GM12878 (cell line): ENCODE measurements around the gene FBXO38. TPM values are rescaled to one million over a fixed set of nuclear protein-coding genes. Genes with fewer than 3 reads are reported as not detected.

Experiments used
- ATAC-seq: fragments of 200-7000 bp; cut with Tn5 transposase; 3 replicates; pipeline ENCODE4 v1.9.1; 2020; ENCODE audit warnings: mild to moderate bottlenecking, moderate library complexity
- BruUV-seq: library from RNA; stranded (reverse); fragments of 400-500 nt; replicated peaks from 2 replicates; lab custom pipeline; 2021; lab: Mats Ljungman, UMichigan
- CTCF ChIA-PET: fragments of 300-600 bp; sonication (Branson Sonifier 250); formaldehyde crosslinking; extraction: SDS; loops from one replicate; lab custom pipeline; 2021; ENCODE audit warnings: inconsistent platforms; lab: Yijun Ruan, JAX
- POLR2A ChIA-PET: fragments of 350-600 bp; formaldehyde crosslinking; extraction: SDS; loops from one replicate; lab custom pipeline; 2021; ENCODE audit warnings: inconsistent platforms; lab: Charles Lee
- RAD21 ChIA-PET: fragments of 300-600 bp; sonication (Branson Sonifier 250); formaldehyde crosslinking; loops from one replicate; lab custom pipeline; 2023; ENCODE audit warnings: antibody characterized with exemption; ENCODE audit not compliant: unreplicated experiment; lab: Charles Lee
- SMC1A ChIA-PET: fragments of 300-600 bp; sonication (Branson Sonifier 250); formaldehyde crosslinking; loops from one replicate; lab custom pipeline; 2023; ENCODE audit not compliant: unreplicated experiment, uncharacterized antibody; lab: Charles Lee
- DNase-seq: peaks from one replicate; pipeline ENCODE4 v3.0.0-alpha.2; 2011; ENCODE audit warnings: low read depth, low spot score
- FAIRE-seq: peaks from 3 replicates; lab custom pipeline; 2011; peaks lifted over from hg19 to GRCh38; lab: Jason Lieb, UNC
- H2AFZ ChIP-seq: 2 replicates; pipeline ENCODE4 v1.6.0; 2011; ENCODE audit warnings: low read depth, low read length, control low read depth; ENCODE audit not compliant: control insufficient read depth
- H3K27ac ChIP-seq: 2 replicates; pipeline ENCODE4 v1.5.1; 2011; ENCODE audit warnings: control low read depth; ENCODE audit not compliant: control insufficient read depth, insufficient read depth
- H3K27me3 ChIP-seq, 2 experiments: replicated peaks in 1 of 2; 2 replicates each; pipeline versions ENCODE4 v1.6.0 to v1.6.1; 2011; ENCODE audit warnings: low read length in 1 of 2; ENCODE audit not compliant: control insufficient read depth in 2 of 2, insufficient read depth in 2 of 2
- H3K36me3 ChIP-seq, 2 experiments: 2 replicates each; pipeline ENCODE4 v1.5.1; 2011; ENCODE audit warnings: low read length in 1 of 2; ENCODE audit not compliant: control insufficient read depth in 2 of 2, insufficient read depth in 2 of 2
- H3K4me1 ChIP-seq: 2 replicates; pipeline ENCODE4 v1.6.1; 2011; ENCODE audit warnings: mild to moderate bottlenecking, low read length, moderate library complexity, mixed read lengths; ENCODE audit not compliant: control insufficient read depth, insufficient read depth
- H3K4me2 ChIP-seq: 2 replicates; pipeline ENCODE4 v1.6.0; 2011; ENCODE audit warnings: control low read depth; ENCODE audit not compliant: control insufficient read depth, insufficient read depth
- H3K4me3 ChIP-seq: fragments of 200-600 bp; sonication (generic); 2 replicates; pipeline ENCODE4 v1.5.1; 2016
- H3K79me2 ChIP-seq: 2 replicates; pipeline ENCODE4 v1.6.0; 2011; ENCODE audit warnings: low read length; ENCODE audit not compliant: control insufficient read depth, insufficient read depth
- H3K9ac ChIP-seq: 2 replicates; pipeline ENCODE4 v1.8.0; 2011; ENCODE audit warnings: low read length, control low read depth, mixed read lengths; ENCODE audit not compliant: control insufficient read depth, insufficient read depth
- H3K9me3 ChIP-seq: replicated peaks from 3 replicates; pipeline ENCODE4 v1.5.1; 2011; ENCODE audit warnings: mild to moderate bottlenecking, low read length; ENCODE audit not compliant: control insufficient read depth, insufficient read depth
- H4K20me1 ChIP-seq: 2 replicates; pipeline ENCODE4 v1.6.0; 2011; ENCODE audit not compliant: control insufficient read depth, insufficient read depth
- ASH2L ChIP-seq: fragments of 300-600, 200-600 bp; sonication (generic); IDR thresholded peaks from 2 replicates; pipeline ENCODE4 v1.6.1; 2017; ENCODE audit warnings: low read depth, mild to moderate bottlenecking, borderline replicate concordance
- BCLAF1 ChIP-seq: fragments of 450-650 bp; IDR thresholded peaks from 2 replicates; pipeline ENCODE4 v1.6.1; 2017; ENCODE audit warnings: antibody characterized with exemption, mild to moderate bottlenecking, moderate library complexity
- E4F1 ChIP-seq: fragments of 450-650 bp; IDR thresholded peaks from 2 replicates; pipeline ENCODE4 v1.6.1; 2018; ENCODE audit warnings: borderline replicate concordance, mild to moderate bottlenecking; ENCODE audit not compliant: partially characterized antibody
- KAT2A ChIP-seq: conservative IDR thresholded peaks from 2 replicates; pipeline ENCODE4 v1.6.1; 2011; ENCODE audit warnings: low read depth, low read length; ENCODE audit not compliant: control insufficient read depth
- RB1 ChIP-seq: fragments of 450-650 bp; formaldehyde crosslinking; IDR thresholded peaks from 2 replicates; pipeline ENCODE4 v1.6.1; 2017; ENCODE audit warnings: mild to moderate bottlenecking, borderline replicate concordance
- RCOR1 ChIP-seq: conservative IDR thresholded peaks from 2 replicates; pipeline ENCODE4 v1.6.1; 2012; ENCODE audit warnings: low read depth, low read length, improper control_type of control experiment
- REST ChIP-seq: IDR thresholded peaks from 2 replicates; pipeline ENCODE4 v1.6.1; 2012; ENCODE audit warnings: mild to moderate bottlenecking, low read depth, low read length
- TBL1XR1 ChIP-seq: IDR thresholded peaks from 2 replicates; pipeline ENCODE4 v1.6.1; 2012; ENCODE audit warnings: low read depth, low read length, improper control_type of control experiment
- WRNIP1 ChIP-seq: IDR thresholded peaks from 2 replicates; pipeline ENCODE4 v1.6.1; 2011; ENCODE audit warnings: low read depth, low read length, improper control_type of control experiment, borderline replicate concordance
- ZSCAN29 ChIP-seq: fragments of 450-650 bp; IDR thresholded peaks from 2 replicates; pipeline ENCODE4 v1.6.1; 2017; ENCODE audit warnings: mild to moderate bottlenecking, moderate library complexity
- WGBS: methylation state at CpG from one replicate; pipeline ENCODE4 v1.1.6; 2016; ENCODE audit warnings: low lambda C conversion rate; ENCODE audit not compliant: insufficient replicate concordance, insufficient coverage; ENCODE audit errors: missing lambda C conversion rate; 5-methylcytosine and 5-hydroxymethylcytosine counted together
- in situ Hi-C: fragments of 300-500 bp; cut with MboI; formaldehyde crosslinking; loops from 9 replicates; pipeline ENCODE4 v1.14.3; 2018; ENCODE audit warnings: mixed read lengths
- intact Hi-C: fragments of 100-400 bp; cut with micrococcal nuclease; formaldehyde crosslinking; loops from one replicate; pipeline ENCODE4 v1.14.2; 2022; ENCODE audit not compliant: unreplicated experiment
- polyA plus RNA-seq, 11 experiments: library from polyadenylated mRNA; depleted of rRNA in 4 of 11; unstranded in 6 of 11; stranded (reverse) in 5 of 11; fragments of >200 nt; fragmentation: Nextera tagmentation in 4 of 11; fragmentation: Illumina TruSeq in 1 of 11; extraction: Ambion mirVana in 4 of 11; extraction: Trizol in 1 of 11; gene quantifications; 1 replicate in 1 of 11; 2 replicates in 10 of 11; pipeline versions ENCODE4 v1.2.1 to v1.2.3, GENCODE V29; 2011 to 2016; ENCODE audit warnings: inconsistent platforms in 2 of 11, missing spikeins in 2 of 11, low read depth in 1 of 11
- total RNA-seq, 4 experiments: library from RNA; depleted of rRNA in 3 of 4; stranded (reverse); fragments of >200 nt in 3 of 4; fragmentation: Illumina TruSeq in 1 of 4; extraction: Trizol in 1 of 4; gene quantifications; 2 replicates each; pipeline versions ENCODE4 v1.2.1 to v1.2.3, GENCODE V29; 2013 to 2021

The FBXO38 gene
- total and polyA plus RNA-seq, 10 of the 15 experiments (the other 5 are each of a cell fraction or from before 2014, with no cell fraction given) = 9.1 to 44.6 (median 28.3) TPM

DNA sequence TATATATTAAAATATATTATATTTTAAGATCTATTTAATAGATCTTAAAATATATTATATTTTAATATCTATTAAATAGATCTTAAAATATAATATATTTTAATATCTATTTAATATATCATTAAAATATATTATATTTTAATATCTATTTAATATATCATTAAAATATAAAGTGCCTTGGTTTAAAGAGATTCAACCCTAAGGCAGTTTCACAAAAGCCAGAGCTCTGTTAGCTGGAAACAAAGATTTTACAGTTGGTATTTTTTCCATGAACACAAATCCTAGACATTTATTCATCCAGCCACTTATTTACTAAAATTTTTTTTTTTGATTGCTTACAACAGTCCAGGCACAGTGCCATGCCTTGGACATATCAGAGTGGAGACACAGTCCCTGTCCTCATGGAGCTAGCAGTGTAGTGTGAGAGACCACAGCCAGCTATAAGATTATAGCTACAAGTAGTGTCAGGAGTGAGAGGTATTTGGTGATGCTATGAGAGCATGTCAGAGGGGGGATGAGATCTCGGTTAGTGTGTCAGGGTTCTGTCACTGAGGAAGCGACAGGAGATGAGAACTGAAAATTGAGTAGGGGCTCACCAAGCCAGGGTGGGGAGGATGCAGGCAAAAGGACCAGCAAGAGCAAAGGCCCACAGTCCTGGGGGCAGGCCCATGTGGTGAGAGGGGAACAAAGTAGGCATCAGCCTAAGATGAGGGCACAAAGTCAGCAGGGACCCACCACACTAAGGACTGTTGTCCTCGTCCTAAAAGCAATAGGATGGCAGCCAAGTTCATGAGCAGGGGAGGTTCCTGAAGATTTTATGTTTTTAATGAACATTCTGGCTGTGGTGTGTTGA, 74.5 kb downstream of the FBXO38 start:
- FAIRE-seq (no peak), ATAC-seq (no peak), DNase-seq (no peak)
- no peaks in the 10 kb centered on the region for H3K27me3 ChIP-seq
- H2AFZ ChIP-seq = no peak overlapping the region
- H3K4me2 ChIP-seq = no peak overlapping the region
- intact Hi-C loops = loop anchor here (10.0 kb wide), 1 partner anchor 283 kb away; no protein-coding TSS in a partner anchor
- 27% methylated on average over 3 of the region's 3 CpGs for WGBS
- ChIA-PET SMC1A (interaction anchor here (1.2 kb wide), 2 partner anchors 18 to 577 kb away, joined by 3 read pairs; no protein-coding TSS in a partner anchor), POLR2A (no interaction called here), RAD21 (no interaction called here), CTCF (interaction anchor here (1.7 to 1.8 kb wide), 2 partner anchors 17 to 25 kb away, joined by 3 to 8 read pairs; no protein-coding TSS in a partner anchor)
- no peak overlapping the region for H3K4me3 ChIP-seq
- H3K4me1 ChIP-seq = no peaks in the 10 kb centered on the region
- H3K9me3 ChIP-seq = no peaks in the 10 kb centered on the region
- H4K20me1 ChIP-seq = no peaks in the 10 kb centered on the region
- in situ Hi-C loops = no loop called here
- H3K27ac ChIP-seq = no peak overlapping the region
- no peak overlapping the region for H3K9ac ChIP-seq
- BruUV-seq = no TSS peak
- H3K79me2 ChIP-seq = no peaks in the 10 kb centered on the region
- no peaks in the 10 kb centered on the region for H3K36me3 ChIP-seq
- TF ChIP-seq E4F1 = no peak
- TF ChIP-seq WRNIP1 = no peak
- TF ChIP-seq ZSCAN29 = no peak
- TF ChIP-seq KAT2A = no peak
- TF ChIP-seq REST = no peak
- TF ChIP-seq TBL1XR1 = no peak
- no peak for TF ChIP-seq RCOR1
- no peak for TF ChIP-seq RB1
- no peak for TF ChIP-seq ASH2L
- no peak for TF ChIP-seq BCLAF1
